ENCODE measurements around the gene HGFAC. TPM values are rescaled to one million over a fixed set of nuclear protein-coding genes. Genes with fewer than 3 reads are reported as not detected.

The HGFAC gene
- total RNA-seq: 1.2 TPM
- long read RNA-seq, partial matches to known transcripts: 1 of 4 reads
- long read RNA-seq, other reads (novel, unspliced or antisense): 3 of 4 reads

GRCh38 chr4:3441501-3442459, at the start of gene HGFAC:
HGFAC (plus strand) TSS chr4:3441968; CDS start chr4:3442002, 34 bp downstream.
- no peak for TF ChIP-seq CTCF (IDR thresholded peaks at IDR 0.05)
- Histone ChIP-seq H3K4me3 (no peak within 1 kb of the TSS), H3K9me3 (no peaks in the 10 kb centered on the region), H3K27me3 (no peaks in the 10 kb centered on the region), H3K27ac (no peak within 1 kb of the TSS), H3K4me1 (peaks cover 6% of the 10 kb centered on the region), H3K36me3 (no peaks in the 10 kb centered on the region)
- intact Hi-C loops (cut with DNase I): loop anchor here (5.0 kb wide), 1 partner anchor 94 kb away; no protein-coding TSS in a partner anchor
- ATAC-seq: no peak
- DNase-seq: no peak

- no peak for ATAC-seq
- Histone ChIP-seq H3K36me3 (no peaks in the 10 kb centered on the region), H3K4me3 (no peak overlapping the region), H3K27me3 (no peaks in the 10 kb centered on the region), H3K4me1 (peaks cover 10% of the 10 kb centered on the region), H3K27ac (no peak overlapping the region), H3K9me3 (no peaks in the 10 kb centered on the region)
- no peak for DNase-seq
- intact Hi-C loops (cut with DNase I): no loop called here
- no peak for TF ChIP-seq CTCF (IDR thresholded peaks at IDR 0.05)
Observed at GRCh38 chr4:3392321-3392720, 49.4 kb upstream of the HGFAC start.

DNA sequence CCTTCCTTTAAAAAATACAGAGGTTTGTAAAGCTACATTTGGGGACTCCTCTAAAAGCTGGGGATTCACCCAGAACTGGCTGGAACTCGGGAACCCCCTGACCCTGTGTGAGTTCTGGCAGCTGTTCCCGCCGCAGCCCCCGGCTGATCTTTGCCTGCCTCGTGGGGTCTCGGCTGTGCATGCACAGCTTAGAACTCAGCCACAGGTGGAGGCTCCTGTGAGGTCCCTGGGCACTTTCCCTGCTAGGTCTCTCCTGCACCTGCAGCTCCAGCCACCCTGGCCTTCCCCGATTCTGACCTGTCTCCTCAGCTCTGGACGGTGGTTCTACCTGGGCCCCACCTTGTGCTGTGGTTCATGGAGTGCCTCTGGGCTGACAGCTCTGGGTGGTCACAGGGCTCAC, 48.6 kb upstream of the HGFAC start:
- ATAC-seq: no peak
- H3K9me3 ChIP-seq: no peaks in the 10 kb centered on the region
- intact Hi-C loops (cut with DNase I): no loop called here
- no peaks in the 10 kb centered on the region for H3K27me3 ChIP-seq
- peak; percentile 39 for DNase-seq
- H3K36me3 ChIP-seq: no peaks in the 10 kb centered on the region
- no peak overlapping the region for H3K4me3 ChIP-seq
- no peak for TF ChIP-seq CTCF (IDR thresholded peaks at IDR 0.05)
- H3K27ac ChIP-seq: no peak overlapping the region
- peaks cover 7% of the 10 kb centered on the region for H3K4me1 ChIP-seq

- ATAC-seq (no peak), DNase-seq (no peak)
- no peak overlapping the region for H3K4me3 ChIP-seq
- no peak for TF ChIP-seq CTCF (IDR thresholded peaks at IDR 0.05)
- intact Hi-C loops (cut with DNase I): no loop called here
- H3K4me1 ChIP-seq: no peaks in the 10 kb centered on the region
- H3K27ac ChIP-seq: no peak overlapping the region
- no peaks in the 10 kb centered on the region for H3K36me3 ChIP-seq
- no peaks in the 10 kb centered on the region for H3K27me3 ChIP-seq
- H3K9me3 ChIP-seq: no peaks in the 10 kb centered on the region
Observed at GRCh38 chr4:3396600-3396999, 45.2 kb upstream of the HGFAC start.

DNA sequence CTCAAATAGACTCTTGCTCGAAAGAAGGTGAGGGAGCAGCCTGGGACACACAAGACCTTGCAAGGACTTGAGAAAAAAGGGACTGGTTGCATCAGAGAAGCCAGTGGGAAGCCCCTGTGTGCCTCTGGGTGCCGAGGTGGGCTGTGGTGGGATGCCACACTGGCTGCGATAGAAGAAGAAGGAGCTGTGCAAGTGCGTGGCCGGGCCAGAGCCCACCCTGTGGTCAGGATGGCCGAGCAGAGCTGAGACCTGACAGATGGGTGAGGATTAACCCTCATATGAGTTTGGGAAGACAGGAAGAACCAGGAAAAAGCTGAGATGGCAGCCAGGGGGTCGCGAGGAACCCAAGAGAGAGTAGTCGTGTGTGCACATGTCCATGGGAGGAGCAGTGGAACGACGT, 44.6 kb upstream of the HGFAC start:
- no peak overlapping the region for H3K4me3 ChIP-seq
- no peak for TF ChIP-seq CTCF (IDR thresholded peaks at IDR 0.05)
- no peaks in the 10 kb centered on the region for H3K27me3 ChIP-seq
- ATAC-seq (no peak), DNase-seq (no peak)
- no peak overlapping the region for H3K27ac ChIP-seq
- intact Hi-C loops (cut with DNase I): no loop called here
- no peaks in the 10 kb centered on the region for H3K4me1 ChIP-seq
- no peaks in the 10 kb centered on the region for H3K9me3 ChIP-seq
- H3K36me3 ChIP-seq: no peaks in the 10 kb centered on the region
